ENCODE data around the gene GALR3.

The GALR3 gene

DNA sequence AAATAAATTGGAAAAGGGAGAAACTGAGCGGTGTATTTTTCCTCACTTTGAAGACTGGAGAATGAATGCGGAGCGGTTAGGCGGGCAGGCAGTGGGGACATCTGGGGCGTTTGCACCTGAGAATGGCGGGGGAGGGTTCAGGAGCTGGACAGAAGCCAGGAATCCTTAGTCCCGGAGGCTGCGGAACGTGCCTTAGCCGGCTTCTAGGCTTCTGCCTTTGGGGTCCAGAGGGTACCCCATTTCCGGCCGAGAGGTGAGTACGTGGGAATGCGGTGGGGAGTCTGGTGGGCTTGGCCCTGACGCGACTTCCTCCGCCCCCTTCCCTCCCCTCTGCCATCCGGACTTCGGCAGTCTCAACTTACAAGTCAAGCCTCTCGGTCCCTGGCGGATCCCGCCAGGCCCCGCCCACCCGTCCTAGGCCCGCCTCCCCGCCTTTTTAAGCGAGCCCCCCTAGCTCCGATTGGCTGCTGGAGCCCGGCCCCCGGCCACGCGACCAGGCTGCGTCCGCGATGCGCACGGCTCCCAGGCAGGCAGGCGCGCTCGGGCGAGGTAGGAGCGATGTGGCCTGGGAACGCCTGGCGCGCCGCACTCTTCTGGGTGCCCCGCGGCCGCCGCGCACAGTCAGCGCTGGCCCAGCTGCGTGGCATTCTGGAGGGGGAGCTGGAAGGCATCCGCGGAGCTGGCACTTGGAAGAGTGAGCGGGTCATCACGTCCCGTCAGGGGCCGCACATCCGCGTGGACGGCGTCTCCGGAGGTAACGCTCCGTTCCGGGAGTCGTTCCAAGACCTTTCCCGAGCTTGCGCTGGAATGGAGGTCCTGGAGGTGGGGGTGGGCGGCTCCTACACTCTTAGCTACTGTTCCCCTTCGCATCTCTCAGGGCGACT lies 15.5 kb upstream of the GALR3 start, which contains the start of gene GCAT:
TSS of gene GCAT (plus strand) at position 525 of the 884 bp plus-strand sequence. CDS start at position 559, 34 bp downstream.
- peak within 1 kb of the TSS; percentile 87 for H3K4me3 ChIP-seq (ENCODE audit: low read depth, low read length)

DNA sequence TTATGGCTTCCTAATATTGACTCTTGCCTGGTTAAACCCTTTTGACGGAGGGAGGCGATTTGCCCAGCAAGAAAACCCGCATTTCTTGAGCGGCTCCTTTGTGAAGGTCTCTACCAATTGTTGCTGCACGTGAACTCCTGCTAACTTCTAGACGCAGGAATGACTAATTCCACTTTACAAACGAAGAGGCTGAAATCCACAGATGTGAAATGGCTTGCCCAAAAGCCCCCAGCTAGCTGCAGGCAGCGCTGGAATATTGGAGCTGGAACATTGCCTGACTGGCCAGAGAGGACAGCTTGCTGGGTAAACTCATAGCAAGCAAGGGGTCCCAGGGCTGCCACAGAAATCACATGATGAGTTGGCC lies 14.9 kb upstream of the GALR3 start:
- peak overlapping the region; percentile 87 for H3K4me3 ChIP-seq (ENCODE audit: low read depth, low read length)
- DNase-seq (ENCODE audit: low read depth) = no peak
- no peak for TF ChIP-seq CTCF (IDR thresholded peaks at IDR 0.05; ENCODE audit: control insufficient read depth, extremely low read depth, insufficient read depth)

More for the DNA sequence above, 15.5 kb upstream of the GALR3 start, which contains the start of gene GCAT:
- TF ChIP-seq CTCF (IDR thresholded peaks at IDR 0.05; ENCODE audit: control insufficient read depth, extremely low read depth, insufficient read depth) = no peak
- DNase-seq (ENCODE audit: low read depth) = peak; percentile 88

DNA sequence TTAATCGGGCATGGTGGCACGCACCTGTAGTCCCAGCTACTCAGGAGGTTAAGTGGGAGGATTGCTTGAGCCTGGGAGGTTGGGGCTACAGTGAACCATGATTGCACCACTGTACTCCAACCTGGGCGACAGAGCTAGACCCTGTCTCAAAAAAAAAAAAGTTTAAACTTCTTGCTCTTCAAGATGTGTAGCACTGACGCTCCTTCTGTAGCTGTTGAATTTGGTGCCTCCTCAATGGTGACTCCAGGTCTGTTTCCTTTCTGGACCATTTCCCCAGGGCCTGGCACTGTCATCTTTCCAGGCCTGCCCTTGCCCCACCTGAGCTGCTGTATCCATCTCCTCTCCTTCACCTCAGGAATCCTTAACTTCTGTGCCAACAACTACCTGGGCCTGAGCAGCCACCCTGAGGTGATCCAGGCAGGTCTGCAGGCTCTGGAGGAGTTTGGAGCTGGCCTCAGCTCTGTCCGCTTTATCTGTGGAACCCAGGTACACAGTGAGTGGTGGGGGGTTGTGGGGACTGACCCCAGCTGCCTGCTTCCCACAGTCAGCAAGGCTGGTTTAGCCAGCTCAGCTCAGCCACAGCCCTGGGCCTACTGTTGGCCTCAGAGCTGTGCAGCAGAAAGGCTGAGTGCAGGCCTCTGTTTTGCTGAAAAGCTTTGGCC lies 13.4 kb upstream of the GALR3 start:
- no peak overlapping the region for H3K4me3 ChIP-seq (ENCODE audit: low read depth, low read length)
- no peak for TF ChIP-seq CTCF (IDR thresholded peaks at IDR 0.05; ENCODE audit: control insufficient read depth, extremely low read depth, insufficient read depth)
- DNase-seq (ENCODE audit: low read depth) = no peak

GRCh38 chr22:37811867-37812266 lies 11.3 kb upstream of the GALR3 start:
- no peak for TF ChIP-seq CTCF (IDR thresholded peaks at IDR 0.05; ENCODE audit: control insufficient read depth, extremely low read depth, insufficient read depth)
- H3K4me3 ChIP-seq (ENCODE audit: low read depth, low read length) = no peak overlapping the region
- no peak for DNase-seq (ENCODE audit: low read depth)

DNA sequence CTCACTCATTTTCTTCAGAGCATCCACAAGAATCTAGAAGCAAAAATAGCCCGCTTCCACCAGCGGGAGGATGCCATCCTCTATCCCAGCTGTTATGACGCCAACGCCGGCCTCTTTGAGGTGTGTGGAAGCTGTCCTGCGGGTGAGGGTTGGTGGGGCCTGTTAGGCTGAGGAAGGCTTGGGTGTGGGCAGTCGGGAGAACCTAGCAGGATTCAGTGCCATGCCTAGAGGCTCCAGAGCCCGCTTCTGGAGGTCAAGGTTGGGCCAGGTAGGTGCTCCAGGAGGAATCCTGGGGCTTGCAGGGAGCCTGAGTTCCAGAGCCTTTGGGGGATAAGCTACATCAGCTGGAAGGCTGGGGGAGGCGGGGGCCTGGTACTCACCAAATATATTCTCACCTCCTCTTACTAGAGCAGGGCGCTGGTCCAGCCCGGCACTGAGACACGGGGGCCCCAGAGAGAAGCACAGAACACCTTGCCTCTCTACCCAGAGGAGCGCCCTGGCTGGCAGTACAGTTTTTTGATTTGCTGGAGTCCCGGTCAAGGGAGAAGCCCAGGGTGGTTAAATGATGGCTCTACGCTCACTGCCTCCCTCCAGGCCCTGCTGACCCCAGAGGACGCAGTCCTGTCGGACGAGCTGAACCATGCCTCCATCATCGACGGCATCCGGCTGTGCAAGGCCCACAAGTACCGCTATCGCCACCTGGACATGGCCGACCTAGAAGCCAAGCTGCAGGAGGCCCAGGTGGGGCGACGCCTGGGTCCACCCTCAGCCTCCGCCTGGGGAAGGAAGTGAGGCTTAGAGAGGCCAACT lies 10.1 kb upstream of the GALR3 start:
- no peak overlapping the region for H3K4me3 ChIP-seq (ENCODE audit: low read depth, low read length)
- TF ChIP-seq CTCF (IDR thresholded peaks at IDR 0.05; ENCODE audit: control insufficient read depth, extremely low read depth, insufficient read depth) = no peak
- DNase-seq (ENCODE audit: low read depth) = no peak

GRCh38 chr22:37815593-37815992 lies 7.6 kb upstream of the GALR3 start:
- DNase-seq (ENCODE audit: low read depth) = no peak
- H3K4me3 ChIP-seq (ENCODE audit: low read depth, low read length) = no peak overlapping the region
- TF ChIP-seq CTCF (IDR thresholded peaks at IDR 0.05; ENCODE audit: control insufficient read depth, extremely low read depth, insufficient read depth) = no peak
